HEK293 (cell line): ENCODE results near the gene KPTN.

Source experiments
- CTCF ChIA-PET: fragments of 350-600 bp; formaldehyde crosslinking; extraction: SDS; loops from one replicate; lab custom pipeline; 2021; ENCODE audit warnings: antibody characterized with exemption; lab: Yijun Ruan, JAX
- POLR2A ChIA-PET: fragments of 300-600 bp; formaldehyde crosslinking; extraction: SDS; loops from one replicate; lab custom pipeline; 2020; ENCODE audit warnings: antibody characterized with exemption, inconsistent platforms; lab: Yijun Ruan, JAX
- H3K27ac ChIP-seq: fragments of 200-500 bp; sonication (Bioruptor generic); 2 replicates; pipeline ENCODE4 v1.5.1; 2014; ENCODE audit warnings: low read depth, low read length, control low read depth, inconsistent platforms; ENCODE audit errors: extremely low read depth
- H3K36me3 ChIP-seq, 2 experiments: fragments of 200-500 bp in 1 of 2; sonication (Bioruptor generic) in 1 of 2; 1 replicate in 1 of 2; 2 replicates in 1 of 2; pipeline ENCODE4 v1.5.1; 2014 to 2017; ENCODE audit warnings: inconsistent platforms in 2 of 2, low read length in 2 of 2; ENCODE audit not compliant: control insufficient read depth in 2 of 2, insufficient read depth in 1 of 2
- H3K4me1 ChIP-seq: fragments of 200-500 bp; sonication (Bioruptor generic); 2 replicates; pipeline ENCODE4 v1.5.1; 2014; ENCODE audit warnings: mild to moderate bottlenecking, low read length, inconsistent platforms; ENCODE audit not compliant: control insufficient read depth, insufficient read depth
- H3K4me3 ChIP-seq: 2 replicates; pipeline ENCODE4 v1.5.1; 2011; ENCODE audit warnings: low read depth, mild to moderate bottlenecking, control low read depth, low read length, moderate library complexity
- H3K9me3 ChIP-seq: fragments of 200-500 bp; sonication (Bioruptor generic); 2 replicates; pipeline ENCODE4 v1.5.1; 2014; ENCODE audit warnings: low read depth, low read length, inconsistent platforms; ENCODE audit not compliant: control insufficient read depth, insufficient read depth
- ZBTB11 ChIP-seq: fragments of 450-650 bp; formaldehyde crosslinking; conservative IDR thresholded peaks from 2 replicates; pipeline ENCODE4 v1.5.1; 2016; ENCODE audit warnings: low read depth, missing biosample characterization, missing genetic modification characterization
- ZBTB17 ChIP-seq: fragments of 450-650 bp; formaldehyde crosslinking; IDR thresholded peaks from 2 replicates; pipeline ENCODE4 v1.5.1; 2016; ENCODE audit warnings: missing biosample characterization, missing genetic modification characterization
- ZFP41 ChIP-seq: fragments of 450-650 bp; formaldehyde crosslinking; IDR thresholded peaks from 2 replicates; pipeline ENCODE4 v1.5.1; 2016; ENCODE audit warnings: missing biosample characterization, missing genetic modification characterization, borderline replicate concordance
- ZNF112 ChIP-seq: fragments of 450-650 bp; formaldehyde crosslinking; IDR thresholded peaks from 2 replicates; pipeline ENCODE4 v1.5.0; 2017; ENCODE audit warnings: missing biosample characterization, missing genetic modification characterization
- ZNF214 ChIP-seq: fragments of 450-650 bp; formaldehyde crosslinking; IDR thresholded peaks from 2 replicates; pipeline ENCODE4 v1.5.1; 2017; ENCODE audit warnings: missing biosample characterization, mild to moderate bottlenecking, missing genetic modification characterization, borderline replicate concordance
- ZNF423 ChIP-seq: fragments of 450-650 bp; formaldehyde crosslinking; IDR thresholded peaks from 2 replicates; pipeline ENCODE4 v1.5.1; 2016; ENCODE audit warnings: missing biosample characterization, missing genetic modification characterization
- ZNF580 ChIP-seq: fragments of 450-650 bp; formaldehyde crosslinking; IDR thresholded peaks from 2 replicates; pipeline ENCODE4 v1.5.1; 2016; ENCODE audit warnings: missing biosample characterization, missing genetic modification characterization
- ZNF624 ChIP-seq: fragments of 450-650 bp; formaldehyde crosslinking; IDR thresholded peaks from 2 replicates; pipeline ENCODE4 v1.5.1; 2017; ENCODE audit warnings: missing biosample characterization, missing genetic modification characterization
- ZNF747 ChIP-seq: fragments of 450-650 bp; formaldehyde crosslinking; IDR thresholded peaks from 2 replicates; pipeline ENCODE4 v1.5.1; 2016; ENCODE audit warnings: missing biosample characterization, missing genetic modification characterization
- ZNF76 ChIP-seq: fragments of 450-650 bp; formaldehyde crosslinking; IDR thresholded peaks from 2 replicates; pipeline ENCODE4; 2016; ENCODE audit warnings: low read depth, missing biosample characterization, missing genetic modification characterization, borderline replicate concordance
- TF ChIP-seq, protein P1 (sequence below): fragments of 450-650 bp; formaldehyde crosslinking; optimal IDR thresholded peaks from 2 replicates; pipeline ENCODE3; 2016; ENCODE audit warnings: missing biosample characterization, mild to moderate bottlenecking, missing genetic modification characterization
- TF ChIP-seq, protein P2 (sequence below): fragments of 450-650 bp; formaldehyde crosslinking; IDR thresholded peaks from 2 replicates; pipeline ENCODE4 v1.5.1; 2016; ENCODE audit warnings: missing biosample characterization, missing genetic modification characterization

Gene KPTN

DNA sequence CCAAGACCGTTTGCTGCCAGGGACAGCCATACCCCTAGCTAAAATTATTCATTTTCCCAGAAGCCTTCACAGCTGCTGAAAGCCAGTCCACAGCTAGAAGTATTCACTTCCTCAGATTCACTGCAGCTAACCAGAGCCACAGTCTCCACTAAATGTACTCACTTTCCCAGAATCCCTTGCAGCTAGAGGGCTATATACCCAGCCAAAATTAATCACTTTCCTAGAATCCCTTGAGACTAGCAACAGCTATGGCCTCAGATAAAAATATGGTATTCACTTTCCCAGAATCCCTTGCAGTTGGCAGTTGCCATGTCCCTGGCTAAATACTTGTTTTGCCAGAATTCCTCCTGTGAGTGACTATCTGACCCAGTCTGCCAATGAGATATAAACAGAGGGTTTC is 50.9 kb downstream of the KPTN start:
- no peak overlapping the region for H3K4me3 ChIP-seq
- H3K36me3 ChIP-seq = no peaks in the 10 kb centered on the region
- H3K27ac ChIP-seq = no peak overlapping the region
- TF ChIP-seq ZNF76 = peak; percentile 45; the same call in 1 of the 2 replicates
- 0 out of 2 replicates have a peak, but pooled peaks have one; percentile 20 for TF ChIP-seq ZBTB17 (tag by site-specific recombination)
- TF ChIP-seq, protein P1, sequence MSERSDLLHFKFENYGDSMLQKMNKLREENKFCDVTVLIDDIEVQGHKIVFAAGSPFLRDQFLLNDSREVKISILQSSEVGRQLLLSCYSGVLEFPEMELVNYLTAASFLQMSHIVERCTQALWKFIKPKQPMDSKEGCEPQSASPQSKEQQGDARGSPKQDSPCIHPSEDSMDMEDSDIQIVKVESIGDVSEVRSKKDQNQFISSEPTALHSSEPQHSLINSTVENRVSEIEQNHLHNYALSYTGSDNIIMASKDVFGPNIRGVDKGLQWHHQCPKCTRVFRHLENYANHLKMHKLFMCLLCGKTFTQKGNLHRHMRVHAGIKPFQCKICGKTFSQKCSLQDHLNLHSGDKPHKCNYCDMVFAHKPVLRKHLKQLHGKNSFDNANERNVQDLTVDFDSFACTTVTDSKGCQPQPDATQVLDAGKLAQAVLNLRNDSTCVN (tag by site-specific recombination) = no peak
- POLR2A ChIA-PET = interaction anchor here (0.6 to 1.4 kb wide), 4 partner anchors 14 to 1121 kb away, joined by 3 to 5 read pairs (median 4); partner anchors contain the start of gene KPTN
- H3K9me3 ChIP-seq = no peaks in the 10 kb centered on the region
- CTCF ChIA-PET = interaction anchor here (0.6 to 6.3 kb wide), 15 partner anchors 10 to 357 kb away, joined by 3 to 121 read pairs (median 5); partner anchors contain the start of genes DHX34, KPTN and NAPA
- H3K4me1 ChIP-seq = peaks cover 4% of the 10 kb centered on the region

DNA sequence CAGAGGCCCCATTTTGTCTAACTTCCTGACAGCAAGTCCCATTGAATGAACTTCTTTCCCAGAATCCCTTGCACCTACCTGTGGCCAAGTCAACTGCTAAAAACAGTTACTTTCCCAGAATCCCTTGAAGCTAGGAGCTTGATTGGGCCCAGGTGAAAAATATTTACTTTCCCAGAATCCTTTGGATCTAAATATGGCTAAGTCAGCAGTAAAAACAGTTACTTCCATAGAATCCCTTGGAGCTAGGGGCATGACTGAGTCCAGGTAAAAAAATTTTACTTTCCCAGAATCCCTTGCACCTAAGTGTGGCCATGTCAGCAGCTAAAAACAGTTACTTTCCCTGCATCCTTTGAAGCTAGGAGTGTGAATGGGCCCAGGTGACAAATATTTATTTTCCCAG is 51.5 kb downstream of the KPTN start:
- TF ChIP-seq ZNF76 = 0 out of 2 replicates have a peak, but pooled peaks have one; percentile 16
- TF ChIP-seq ZNF423 (tag by site-specific recombination) = no peak
- POLR2A ChIA-PET = interaction anchor here (0.6 to 1.4 kb wide), 4 partner anchors 15 to 1122 kb away, joined by 3 to 5 read pairs (median 4); partner anchors contain the start of gene KPTN
- Histone ChIP-seq H3K27ac (no peak overlapping the region), H3K4me3 (no peak overlapping the region), H3K36me3 (no peaks in the 10 kb centered on the region), H3K9me3 (no peaks in the 10 kb centered on the region), H3K4me1 (peaks cover 8% of the 10 kb centered on the region)
- CTCF ChIA-PET = interaction anchor here (0.6 to 5.0 kb wide), 10 partner anchors 12 to 358 kb away, joined by 3 to 121 read pairs (median 5); partner anchors contain the start of genes KPTN and NAPA

DNA sequence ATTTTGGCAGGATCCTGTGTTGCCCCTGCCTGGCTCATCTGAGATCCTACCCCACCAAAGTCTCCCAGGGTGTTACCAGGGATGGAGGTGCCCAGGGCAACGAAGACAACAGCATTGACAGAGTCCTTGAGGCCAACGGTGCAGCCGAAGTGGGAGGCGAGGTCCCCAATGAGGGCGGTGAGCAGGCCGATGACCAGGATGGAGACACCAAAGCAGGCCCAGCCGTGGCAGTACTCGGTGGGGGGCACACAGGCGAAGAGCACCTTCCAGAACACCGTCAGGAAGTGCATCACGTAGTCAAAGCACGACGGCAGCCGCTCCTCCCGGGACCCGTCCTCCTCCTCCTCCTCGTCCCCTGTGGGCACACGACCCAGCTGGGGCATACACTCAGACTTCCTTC is 51.9 kb downstream of the KPTN start:
- CTCF ChIA-PET = interaction anchor here (1.0 to 5.0 kb wide), 4 partner anchors 83 to 358 kb away, joined by 3 to 121 read pairs (median 12); partner anchors contain the start of gene NAPA
- TF ChIP-seq ZFP41 (tag by site-specific recombination) (no peak), ZNF112 (no peak), ZNF624 (tag by site-specific recombination) (no peak), ZNF580 (tag by site-specific recombination) (no peak), ZNF747 (tag by site-specific recombination) (no peak), ZBTB11 (no peak), ZNF214 (tag by site-specific recombination) (no peak)
- TF ChIP-seq, protein P2, sequence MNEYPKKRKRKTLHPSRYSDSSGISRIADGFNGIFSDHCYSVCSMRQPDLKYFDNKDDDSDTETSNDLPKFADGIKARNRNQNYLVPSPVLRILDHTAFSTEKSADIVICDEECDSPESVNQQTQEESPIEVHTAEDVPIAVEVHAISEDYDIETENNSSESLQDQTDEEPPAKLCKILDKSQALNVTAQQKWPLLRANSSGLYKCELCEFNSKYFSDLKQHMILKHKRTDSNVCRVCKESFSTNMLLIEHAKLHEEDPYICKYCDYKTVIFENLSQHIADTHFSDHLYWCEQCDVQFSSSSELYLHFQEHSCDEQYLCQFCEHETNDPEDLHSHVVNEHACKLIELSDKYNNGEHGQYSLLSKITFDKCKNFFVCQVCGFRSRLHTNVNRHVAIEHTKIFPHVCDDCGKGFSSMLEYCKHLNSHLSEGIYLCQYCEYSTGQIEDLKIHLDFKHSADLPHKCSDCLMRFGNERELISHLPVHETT (tag by site-specific recombination) = no peak

More for the DNA sequence above, 51.9 kb downstream of the KPTN start:
- Histone ChIP-seq H3K36me3 (no peaks in the 10 kb centered on the region), H3K4me3 (no peak overlapping the region), H3K9me3 (no peaks in the 10 kb centered on the region), H3K4me1 (peaks cover 10% of the 10 kb centered on the region), H3K27ac (no peak overlapping the region)
- POLR2A ChIA-PET = interaction anchor here (0.7 kb wide), 1 partner anchor 40 kb away, joined by 6 read pairs; no protein-coding TSS in a partner anchor
